ENCODE results near the gene ZMIZ1.

Gene ZMIZ1

GRCh38 chr10:79068562-79069324 is at the start of gene ZMIZ1:
TSS of gene ZMIZ1 (plus strand) at chr10:79068966. CDS start at chr10:79201633, 132,667 bp downstream.
- Histone ChIP-seq H3K9ac (ENCODE audit: low read depth, low read length) (peak within 1 kb of the TSS; percentile 76), H3K36me3 (ENCODE audit: insufficient read depth, low read length) (no peaks in the 10 kb centered on the region), H3K9me3 (ENCODE audit: control insufficient read depth, insufficient read depth, low read length) (no peaks in the 10 kb centered on the region), H3K4me1 (ENCODE audit: insufficient read depth, low read length) (peaks cover 21% of the 10 kb centered on the region)

- no peaks in the 10 kb centered on the region for H3K36me3 ChIP-seq (ENCODE audit: insufficient read depth, low read length)
- no peak overlapping the region for H3K9ac ChIP-seq (ENCODE audit: low read depth, low read length)
- H3K4me1 ChIP-seq (ENCODE audit: insufficient read depth, low read length): no peaks in the 10 kb centered on the region; the same call in 1 of the 2 replicates
- H3K9me3 ChIP-seq (ENCODE audit: control insufficient read depth, insufficient read depth, low read length): no peaks in the 10 kb centered on the region
Observed at GRCh38 chr10:79019441-79020014, 49.2 kb upstream of the ZMIZ1 start.

- no peaks in the 10 kb centered on the region for H3K9me3 ChIP-seq (ENCODE audit: control insufficient read depth, insufficient read depth, low read length)
- H3K4me1 ChIP-seq (ENCODE audit: insufficient read depth, low read length): no peaks in the 10 kb centered on the region; the same call in 1 of the 2 replicates
- H3K36me3 ChIP-seq (ENCODE audit: insufficient read depth, low read length): no peaks in the 10 kb centered on the region
- H3K9ac ChIP-seq (ENCODE audit: low read depth, low read length): no peak overlapping the region
Observed at GRCh38 chr10:79020015-79020491, 48.7 kb upstream of the ZMIZ1 start.

- no peaks in the 10 kb centered on the region for H3K36me3 ChIP-seq (ENCODE audit: insufficient read depth, low read length)
- no peaks in the 10 kb centered on the region; the same call in 1 of the 2 replicates for H3K4me1 ChIP-seq (ENCODE audit: insufficient read depth, low read length)
- no peak overlapping the region for H3K9ac ChIP-seq (ENCODE audit: low read depth, low read length)
- H3K9me3 ChIP-seq (ENCODE audit: control insufficient read depth, insufficient read depth, low read length): no peaks in the 10 kb centered on the region
Observed at GRCh38 chr10:79020605-79021004, 48.2 kb upstream of the ZMIZ1 start.

GRCh38 chr10:79021331-79021907 is 47.3 kb upstream of the ZMIZ1 start:
- Histone ChIP-seq H3K36me3 (ENCODE audit: insufficient read depth, low read length) (no peaks in the 10 kb centered on the region), H3K4me1 (ENCODE audit: insufficient read depth, low read length) (no peaks in the 10 kb centered on the region; the same call in 1 of the 2 replicates), H3K9me3 (ENCODE audit: control insufficient read depth, insufficient read depth, low read length) (no peaks in the 10 kb centered on the region), H3K9ac (ENCODE audit: low read depth, low read length) (no peak overlapping the region)

GRCh38 chr10:79021948-79022499 is 46.7 kb upstream of the ZMIZ1 start:
- Histone ChIP-seq H3K9ac (ENCODE audit: low read depth, low read length) (no peak overlapping the region), H3K4me1 (ENCODE audit: insufficient read depth, low read length) (no peaks in the 10 kb centered on the region; the same call in 1 of the 2 replicates), H3K36me3 (ENCODE audit: insufficient read depth, low read length) (no peaks in the 10 kb centered on the region), H3K9me3 (ENCODE audit: control insufficient read depth, insufficient read depth, low read length) (no peaks in the 10 kb centered on the region)

- Histone ChIP-seq H3K36me3 (ENCODE audit: insufficient read depth, low read length) (no peaks in the 10 kb centered on the region), H3K9me3 (ENCODE audit: control insufficient read depth, insufficient read depth, low read length) (no peaks in the 10 kb centered on the region), H3K4me1 (ENCODE audit: insufficient read depth, low read length) (no peaks in the 10 kb centered on the region; the same call in 1 of the 2 replicates), H3K9ac (ENCODE audit: low read depth, low read length) (no peak overlapping the region)
Observed at GRCh38 chr10:79022565-79023230, 46.1 kb upstream of the ZMIZ1 start.

- no peaks in the 10 kb centered on the region; the same call in 1 of the 2 replicates for H3K4me1 ChIP-seq (ENCODE audit: insufficient read depth, low read length)
- H3K9me3 ChIP-seq (ENCODE audit: control insufficient read depth, insufficient read depth, low read length): no peaks in the 10 kb centered on the region
- no peak overlapping the region for H3K9ac ChIP-seq (ENCODE audit: low read depth, low read length)
- no peaks in the 10 kb centered on the region for H3K36me3 ChIP-seq (ENCODE audit: insufficient read depth, low read length)
Observed at GRCh38 chr10:79023240-79024162, 45.3 kb upstream of the ZMIZ1 start.

- Histone ChIP-seq H3K36me3 (ENCODE audit: insufficient read depth, low read length) (no peaks in the 10 kb centered on the region), H3K9ac (ENCODE audit: low read depth, low read length) (no peak overlapping the region), H3K4me1 (ENCODE audit: insufficient read depth, low read length) (no peaks in the 10 kb centered on the region; the same call in 1 of the 2 replicates), H3K9me3 (ENCODE audit: control insufficient read depth, insufficient read depth, low read length) (no peaks in the 10 kb centered on the region)
Observed at GRCh38 chr10:79024296-79024695, 44.5 kb upstream of the ZMIZ1 start.

GRCh38 chr10:79024720-79025198 is 44.0 kb upstream of the ZMIZ1 start:
- H3K9ac ChIP-seq (ENCODE audit: low read depth, low read length): no peak overlapping the region
- no peaks in the 10 kb centered on the region for H3K9me3 ChIP-seq (ENCODE audit: control insufficient read depth, insufficient read depth, low read length)
- no peaks in the 10 kb centered on the region; the same call in 1 of the 2 replicates for H3K4me1 ChIP-seq (ENCODE audit: insufficient read depth, low read length)
- no peaks in the 10 kb centered on the region for H3K36me3 ChIP-seq (ENCODE audit: insufficient read depth, low read length)

- Histone ChIP-seq H3K9ac (ENCODE audit: low read depth, low read length) (no peak overlapping the region), H3K4me1 (ENCODE audit: insufficient read depth, low read length) (no peaks in the 10 kb centered on the region; the same call in 1 of the 2 replicates), H3K36me3 (ENCODE audit: insufficient read depth, low read length) (no peaks in the 10 kb centered on the region), H3K9me3 (ENCODE audit: control insufficient read depth, insufficient read depth, low read length) (no peaks in the 10 kb centered on the region)
Observed at GRCh38 chr10:79025199-79025832, 43.5 kb upstream of the ZMIZ1 start.

- Histone ChIP-seq H3K36me3 (ENCODE audit: insufficient read depth, low read length) (no peaks in the 10 kb centered on the region), H3K9me3 (ENCODE audit: control insufficient read depth, insufficient read depth, low read length) (no peaks in the 10 kb centered on the region), H3K9ac (ENCODE audit: low read depth, low read length) (no peak overlapping the region), H3K4me1 (ENCODE audit: insufficient read depth, low read length) (no peaks in the 10 kb centered on the region; the same call in 1 of the 2 replicates)
Observed at GRCh38 chr10:79026341-79026761, 42.4 kb upstream of the ZMIZ1 start.

GRCh38 chr10:79026806-79027146 is 42.0 kb upstream of the ZMIZ1 start:
- H3K9ac ChIP-seq (ENCODE audit: low read depth, low read length): no peak overlapping the region
- H3K4me1 ChIP-seq (ENCODE audit: insufficient read depth, low read length): no peaks in the 10 kb centered on the region; the same call in 1 of the 2 replicates

More at GRCh38 chr10:79026806-79027146, 42.0 kb upstream of the ZMIZ1 start:
- Histone ChIP-seq H3K9me3 (ENCODE audit: control insufficient read depth, insufficient read depth, low read length) (no peaks in the 10 kb centered on the region), H3K36me3 (ENCODE audit: insufficient read depth, low read length) (no peaks in the 10 kb centered on the region)

Measured in ES-I3 (cell line).